Measurements from ENCODE around the gene STAT5B.
"Not testable (repeated sequence)": the region's sequence is repeated elsewhere in the genome, so short reads cannot be mapped to it uniquely, and the experiment has no call there.

The STAT5B gene

GRCh38 chr17:42276359-42276608, at the start of gene STAT5B:
Gene STAT5B, minus strand, starts transcription at chr17:42276391. Its CDS starts 44,264 bp downstream, at chr17:42232127.
- DNase-seq (ENCODE audit: insufficient read length, low spot score) (peak; percentile 80), FAIRE-seq (no peak)

GRCh38 chr17:42325026-42325425, 48.8 kb upstream of the STAT5B start:
- TF ChIP-seq POLR2A (IDR thresholded peaks at IDR 0.05; ENCODE audit: low read depth, low read length), result no peak
- FAIRE-seq, result peak; percentile 43
- peak; percentile 89 for DNase-seq (ENCODE audit: insufficient read length, low spot score)

More at GRCh38 chr17:42276359-42276608, at the start of gene STAT5B:
- TF ChIP-seq POLR2A (IDR thresholded peaks at IDR 0.05; ENCODE audit: low read depth, low read length), result peak; percentile 77

DNA sequence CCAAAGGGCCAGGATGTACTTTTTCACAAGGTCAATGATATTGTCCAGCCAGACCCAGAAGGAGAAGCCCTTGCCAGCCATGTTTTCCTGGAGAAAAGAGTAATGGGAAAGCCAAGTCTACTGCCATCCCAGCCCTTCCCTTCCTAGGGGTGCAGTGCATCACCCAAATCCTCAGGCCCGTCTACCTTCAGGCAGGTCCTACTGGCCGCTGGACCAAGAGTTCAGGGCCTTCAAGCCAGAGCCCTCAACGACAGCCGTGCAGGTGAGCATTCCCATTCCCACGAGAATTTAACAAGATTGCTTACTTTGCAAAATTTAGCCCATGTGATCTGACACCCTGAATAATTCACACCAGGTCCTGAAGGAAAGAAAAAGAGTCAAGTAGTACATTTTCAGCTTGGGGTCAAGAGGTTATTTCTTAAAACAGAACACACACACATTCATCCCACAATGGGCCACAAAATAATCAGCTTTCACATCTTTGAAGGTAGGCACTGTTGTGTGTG, 47.1 kb upstream of the STAT5B start:
- TF ChIP-seq POLR2A (IDR thresholded peaks at IDR 0.05; ENCODE audit: low read depth, low read length), result no peak
- no peak for DNase-seq (ENCODE audit: insufficient read length, low spot score)
- FAIRE-seq, result no peak

DNA sequence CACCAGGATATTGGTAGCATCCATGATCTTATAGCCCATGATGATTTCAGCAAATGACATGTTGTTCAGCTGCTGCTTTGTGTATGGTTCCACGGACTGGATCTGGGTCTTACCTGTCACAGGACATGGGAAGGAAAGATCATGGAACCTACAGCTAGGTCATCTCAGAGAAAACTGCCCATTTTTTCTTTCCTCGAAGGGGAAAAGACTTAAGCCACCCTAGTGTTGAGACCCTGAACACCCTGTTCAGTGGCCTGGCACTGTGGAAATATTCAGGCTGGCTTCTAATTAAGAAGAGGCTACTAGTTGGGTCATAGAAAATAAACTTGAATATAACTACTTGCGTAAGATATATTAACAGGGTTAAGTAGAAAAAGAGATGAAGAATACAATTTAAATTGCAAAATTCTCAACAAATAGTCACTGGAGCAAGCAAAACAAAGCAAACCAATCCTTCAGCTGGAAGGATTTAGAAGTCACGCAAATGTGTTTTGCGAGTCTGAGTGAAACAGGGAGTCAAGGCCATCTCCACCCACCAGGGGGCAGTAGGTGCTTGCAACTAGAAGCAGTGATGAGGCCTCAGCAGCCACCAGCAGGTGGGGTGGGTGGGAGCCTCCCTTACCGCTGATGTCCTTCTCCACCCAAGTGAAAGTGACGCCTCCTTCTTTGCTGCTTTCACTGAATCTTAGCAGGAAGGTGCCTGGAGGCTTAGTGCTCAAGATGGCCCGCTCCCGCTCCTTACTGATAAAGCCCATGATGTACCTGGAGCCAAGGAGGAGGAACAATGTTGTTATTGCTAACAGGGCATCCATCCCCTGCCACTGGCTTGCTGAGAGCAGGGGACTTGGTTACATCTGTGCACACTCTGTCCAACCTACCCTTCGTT, 46.4 kb upstream of the STAT5B start:
- DNase-seq (ENCODE audit: insufficient read length, low spot score) (peak; percentile 80), FAIRE-seq (no peak)
- TF ChIP-seq POLR2A (IDR thresholded peaks at IDR 0.05; ENCODE audit: low read depth, low read length), result no peak

DNA sequence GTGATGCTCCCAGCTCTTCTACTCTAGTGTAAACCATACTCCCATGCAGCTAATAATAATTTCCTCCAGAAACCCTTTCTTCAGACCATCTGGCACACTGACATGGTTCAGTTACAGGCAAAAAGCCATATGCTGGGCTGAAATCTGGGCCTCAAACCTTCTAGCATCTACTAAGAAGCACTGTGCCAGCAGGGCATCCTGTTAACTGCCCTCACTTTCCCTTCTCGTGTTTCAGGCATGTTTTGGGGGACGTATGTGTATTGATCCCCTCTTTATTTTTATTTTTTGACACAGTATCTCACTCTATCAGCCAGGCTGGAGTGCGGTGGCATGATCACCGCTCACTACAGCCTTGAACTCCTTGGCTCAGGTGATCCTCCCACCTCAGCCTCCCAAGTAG, 45.4 kb upstream of the STAT5B start:
- no peak for TF ChIP-seq POLR2A (IDR thresholded peaks at IDR 0.05; ENCODE audit: low read depth, low read length)
- no peak for FAIRE-seq
- DNase-seq (ENCODE audit: insufficient read length, low spot score), result no peak

DNA sequence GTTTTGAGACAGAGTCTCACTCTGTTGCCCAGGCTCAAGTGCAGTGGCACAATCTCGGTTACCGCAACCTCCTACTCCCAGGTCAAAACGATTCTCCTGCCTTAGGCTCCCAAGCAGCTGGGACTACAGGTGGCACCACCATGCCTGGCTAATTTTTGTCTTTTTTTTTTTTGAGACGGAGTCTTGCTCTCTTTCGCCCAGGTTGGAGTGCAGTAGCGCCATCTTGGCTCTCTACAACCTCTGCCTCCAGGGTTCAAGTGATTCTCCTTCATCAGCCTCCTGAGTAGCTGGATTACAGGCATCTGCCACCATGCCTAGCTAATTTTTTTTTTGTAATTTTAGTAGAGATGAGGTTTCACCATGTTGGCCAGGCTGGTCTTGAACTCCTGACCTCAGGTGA, 41.8 kb upstream of the STAT5B start:
- FAIRE-seq; DNase-seq (ENCODE audit: insufficient read length, low spot score): not testable (repeated sequence)

DNA sequence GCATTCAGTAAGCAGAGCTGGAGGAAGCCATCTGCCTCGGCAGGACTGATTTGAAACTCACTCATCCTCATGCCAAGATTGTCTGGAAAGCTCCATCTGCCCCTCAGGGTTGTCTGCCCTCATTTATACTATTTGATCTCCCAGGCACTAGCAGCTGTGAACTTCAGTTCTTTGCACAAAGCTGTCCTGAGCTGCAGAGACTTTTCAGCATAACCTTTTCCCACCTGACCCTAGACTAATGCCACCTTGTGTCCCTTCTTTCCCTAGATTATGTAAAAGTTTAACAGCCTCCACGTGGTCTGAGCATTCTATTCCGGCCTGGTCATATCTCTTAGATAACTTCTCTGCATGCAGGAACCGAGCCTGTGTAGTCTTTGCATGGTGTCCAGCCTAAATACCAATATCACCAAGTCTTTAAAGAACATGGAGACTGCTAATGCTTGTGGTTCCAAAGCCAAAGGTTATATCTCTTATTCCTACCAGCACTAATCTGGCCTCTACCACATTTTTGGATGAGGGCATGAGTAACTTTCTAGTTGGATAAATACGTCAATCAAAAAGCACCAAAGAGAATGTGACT, 41.2 kb upstream of the STAT5B start:
- FAIRE-seq, result no peak
- TF ChIP-seq POLR2A (IDR thresholded peaks at IDR 0.05; ENCODE audit: low read depth, low read length), result no peak
- DNase-seq (ENCODE audit: insufficient read length, low spot score), result no peak

- no peak for DNase-seq (ENCODE audit: insufficient read length, low spot score)
- no peak for TF ChIP-seq POLR2A (IDR thresholded peaks at IDR 0.05; ENCODE audit: low read depth, low read length)
- no peak for FAIRE-seq
These were observed 40.6 kb upstream of the STAT5B start for GRCh38 chr17:42316755-42317154.

GRCh38 chr17:42315402-42316156, 39.4 kb upstream of the STAT5B start:
- no peak for TF ChIP-seq POLR2A (IDR thresholded peaks at IDR 0.05; ENCODE audit: low read depth, low read length)
- DNase-seq (ENCODE audit: insufficient read length, low spot score) (no peak), FAIRE-seq (no peak)

DNA sequence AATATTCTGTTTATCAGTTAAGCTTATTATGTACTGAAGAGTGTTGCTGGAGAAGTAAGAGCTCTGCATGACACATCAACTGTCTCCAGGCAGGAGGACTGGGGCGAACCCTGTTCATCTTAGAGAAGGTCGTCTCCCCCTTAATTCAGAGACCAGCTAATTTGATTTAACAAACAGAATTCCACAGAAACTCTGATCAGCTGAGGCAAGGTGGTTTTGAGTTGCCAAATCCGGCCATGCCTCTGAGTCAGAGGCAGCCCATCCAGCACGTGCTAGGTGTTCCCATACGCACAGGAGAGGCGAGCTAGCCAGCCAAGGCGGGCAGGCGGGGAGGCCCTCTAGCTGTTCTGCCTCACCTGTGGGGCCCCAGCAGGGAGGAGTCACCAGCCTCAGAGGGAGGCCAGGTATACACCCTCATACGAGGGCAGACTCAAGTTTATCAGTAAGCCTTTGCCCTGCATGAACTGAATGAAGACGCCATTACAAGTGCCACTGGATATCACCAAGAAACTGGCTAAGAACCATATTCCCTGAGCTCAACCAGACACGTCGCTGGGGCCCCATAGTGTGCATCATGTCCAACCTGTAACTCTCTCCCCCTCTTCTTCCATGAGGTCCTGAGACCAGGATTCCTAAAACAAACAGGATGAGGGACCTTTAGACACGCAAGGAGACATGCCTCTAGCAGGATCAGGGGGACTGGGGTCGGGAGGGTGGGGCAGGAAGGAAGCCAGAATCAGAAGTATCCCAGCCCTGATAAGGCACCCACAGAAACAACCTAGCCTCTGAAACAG, 37.8 kb upstream of the STAT5B start:
- FAIRE-seq (no peak), DNase-seq (ENCODE audit: insufficient read length, low spot score) (no peak)
- no peak for TF ChIP-seq POLR2A (IDR thresholded peaks at IDR 0.05; ENCODE audit: low read depth, low read length)

- no peak for TF ChIP-seq POLR2A (IDR thresholded peaks at IDR 0.05; ENCODE audit: low read depth, low read length)
- DNase-seq (ENCODE audit: insufficient read length, low spot score) (no peak), FAIRE-seq (no peak)
These were observed 37.2 kb upstream of the STAT5B start for GRCh38 chr17:42313389-42313772.

- DNase-seq (ENCODE audit: insufficient read length, low spot score) (no peak), FAIRE-seq (no peak)
- no peak for TF ChIP-seq POLR2A (IDR thresholded peaks at IDR 0.05; ENCODE audit: low read depth, low read length)
These were observed 36.3 kb upstream of the STAT5B start for GRCh38 chr17:42312285-42313130.

GRCh38 chr17:42312035-42312284, 35.8 kb upstream of the STAT5B start:
- DNase-seq (ENCODE audit: insufficient read length, low spot score) (no peak), FAIRE-seq (no peak)
- no peak for TF ChIP-seq POLR2A (IDR thresholded peaks at IDR 0.05; ENCODE audit: low read depth, low read length)

All from H54 (cell line).